Activated naive CD4-positive, alpha-beta T cell treated with anti-CD3 and anti-CD28 coated beads, Interleukin-2, amount 50 U/mL, for 24 hours (primary cell): ENCODE data around the gene TRAF1.
"Not testable (repeated sequence)": the region's sequence is repeated elsewhere in the genome, so short reads cannot be mapped to it uniquely, and the experiment has no call there.

ENCODE experiments used
- H3K27ac Mint-ChIP-seq: one replicate; pipeline ENCODE4 v1.8.0; 2021; ENCODE audit warnings: mild to moderate bottlenecking, mixed read lengths
- H3K27me3 Mint-ChIP-seq: one replicate; pipeline ENCODE4 v1.8.0; 2021; ENCODE audit warnings: mixed read lengths
- H3K36me3 Mint-ChIP-seq: one replicate; pipeline ENCODE4 v1.8.0; 2021; ENCODE audit warnings: mixed read lengths
- H3K4me1 Mint-ChIP-seq: one replicate; pipeline ENCODE4 v1.8.0; 2021; ENCODE audit warnings: mixed read lengths
- H3K4me3 Mint-ChIP-seq: one replicate; pipeline ENCODE4 v1.8.0; 2021; ENCODE audit warnings: mild to moderate bottlenecking, mixed read lengths
- H3K9me3 Mint-ChIP-seq: one replicate; pipeline ENCODE4 v1.8.0; 2021; ENCODE audit warnings: mixed read lengths

The TRAF1 gene

GRCh38 chr9:120926397-120926928 is at the start of gene TRAF1:
Gene TRAF1, minus strand, starts transcription at chr9:120926796. Its CDS starts 721 bp downstream, at chr9:120926075.
- Mint-ChIP-seq H3K9me3 (no peaks in the 10 kb centered on the region), H3K4me3 (peak within 1 kb of the TSS; percentile 95), H3K36me3 (peaks cover 40% of the 10 kb centered on the region), H3K27me3 (no peaks in the 10 kb centered on the region), H3K4me1 (peaks cover 64% of the 10 kb centered on the region), H3K27ac (peak within 1 kb of the TSS; percentile 98)

- no peak overlapping the region for H3K4me3 Mint-ChIP-seq
- peaks cover 25% of the 10 kb centered on the region for H3K4me1 Mint-ChIP-seq
- no peaks in the 10 kb centered on the region for H3K27me3 Mint-ChIP-seq
- peak overlapping the region; percentile 69 for H3K27ac Mint-ChIP-seq
- no peaks in the 10 kb centered on the region for H3K9me3 Mint-ChIP-seq
- H3K36me3 Mint-ChIP-seq, result peaks cover 2% of the 10 kb centered on the region
Observed at GRCh38 chr9:120974921-120975320, 48.3 kb upstream of the TRAF1 start.

- H3K4me1 Mint-ChIP-seq, result peaks cover 25% of the 10 kb centered on the region
- H3K9me3 Mint-ChIP-seq, result no peaks in the 10 kb centered on the region
- no peaks in the 10 kb centered on the region for H3K27me3 Mint-ChIP-seq
- peaks cover 2% of the 10 kb centered on the region for H3K36me3 Mint-ChIP-seq
- H3K4me3 Mint-ChIP-seq, result no peak overlapping the region
- no peak overlapping the region for H3K27ac Mint-ChIP-seq
Observed at GRCh38 chr9:120974181-120974580, 47.6 kb upstream of the TRAF1 start.

- Mint-ChIP-seq H3K27ac (no peak overlapping the region), H3K4me3 (no peak overlapping the region), H3K36me3 (no peaks in the 10 kb centered on the region), H3K9me3 (no peaks in the 10 kb centered on the region), H3K27me3 (no peaks in the 10 kb centered on the region), H3K4me1 (peaks cover 25% of the 10 kb centered on the region)
Observed at GRCh38 chr9:120971938-120972337, 45.3 kb upstream of the TRAF1 start.

DNA sequence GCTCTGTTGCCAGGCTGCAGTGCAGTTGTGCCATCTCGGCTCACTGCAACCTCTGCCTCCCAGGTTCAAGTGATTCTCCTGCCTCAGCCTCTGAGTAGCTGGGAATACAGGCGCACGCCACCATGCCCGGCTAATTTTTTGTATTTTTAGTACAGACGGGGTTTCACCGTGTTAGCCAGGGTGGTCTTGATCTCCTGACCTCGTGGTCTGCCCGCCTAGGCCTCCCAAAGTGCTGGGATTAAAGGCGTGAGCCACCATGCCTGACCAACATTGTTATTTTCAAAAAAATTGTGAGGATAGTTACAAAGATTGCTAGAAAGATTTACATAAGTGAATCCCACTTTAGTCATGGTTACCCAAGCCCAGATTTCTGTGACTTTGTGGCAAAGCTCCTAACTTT is 44.9 kb upstream of the TRAF1 start:
- H3K4me3 Mint-ChIP-seq, H3K27ac Mint-ChIP-seq, H3K9me3 Mint-ChIP-seq, H3K36me3 Mint-ChIP-seq, H3K27me3 Mint-ChIP-seq: not testable (repeated sequence)
- H3K4me1 Mint-ChIP-seq, result peaks cover 25% of the 10 kb centered on the region

- H3K36me3 Mint-ChIP-seq, result no peaks in the 10 kb centered on the region
- H3K27me3 Mint-ChIP-seq, result no peaks in the 10 kb centered on the region
- peaks cover 17% of the 10 kb centered on the region for H3K4me1 Mint-ChIP-seq
- no peak overlapping the region for H3K4me3 Mint-ChIP-seq
- no peak overlapping the region for H3K27ac Mint-ChIP-seq
- H3K9me3 Mint-ChIP-seq, result no peaks in the 10 kb centered on the region
Observed at GRCh38 chr9:120970244-120970643, 43.6 kb upstream of the TRAF1 start.

GRCh38 chr9:120966013-120966369 is 39.4 kb upstream of the TRAF1 start:
- Mint-ChIP-seq H3K4me3 (no peak overlapping the region), H3K27ac (no peak overlapping the region), H3K4me1 (no peaks in the 10 kb centered on the region), H3K9me3 (no peaks in the 10 kb centered on the region), H3K36me3 (peaks cover 6% of the 10 kb centered on the region), H3K27me3 (no peaks in the 10 kb centered on the region)

- no peaks in the 10 kb centered on the region for H3K4me1 Mint-ChIP-seq
- peaks cover 6% of the 10 kb centered on the region for H3K36me3 Mint-ChIP-seq
Observed at GRCh38 chr9:120965344-120966012, 38.9 kb upstream of the TRAF1 start.

GRCh38 chr9:120961936-120962335 is 35.3 kb upstream of the TRAF1 start:
- Mint-ChIP-seq H3K4me3 (no peak overlapping the region), H3K9me3 (no peaks in the 10 kb centered on the region), H3K4me1 (no peaks in the 10 kb centered on the region), H3K27me3 (no peaks in the 10 kb centered on the region), H3K36me3 (peaks cover 8% of the 10 kb centered on the region), H3K27ac (no peak overlapping the region)

More at GRCh38 chr9:120965344-120966012, 38.9 kb upstream of the TRAF1 start:
- H3K27ac Mint-ChIP-seq, result no peak overlapping the region
- no peaks in the 10 kb centered on the region for H3K9me3 Mint-ChIP-seq
- H3K4me3 Mint-ChIP-seq, result no peak overlapping the region
- H3K27me3 Mint-ChIP-seq, result no peaks in the 10 kb centered on the region

DNA sequence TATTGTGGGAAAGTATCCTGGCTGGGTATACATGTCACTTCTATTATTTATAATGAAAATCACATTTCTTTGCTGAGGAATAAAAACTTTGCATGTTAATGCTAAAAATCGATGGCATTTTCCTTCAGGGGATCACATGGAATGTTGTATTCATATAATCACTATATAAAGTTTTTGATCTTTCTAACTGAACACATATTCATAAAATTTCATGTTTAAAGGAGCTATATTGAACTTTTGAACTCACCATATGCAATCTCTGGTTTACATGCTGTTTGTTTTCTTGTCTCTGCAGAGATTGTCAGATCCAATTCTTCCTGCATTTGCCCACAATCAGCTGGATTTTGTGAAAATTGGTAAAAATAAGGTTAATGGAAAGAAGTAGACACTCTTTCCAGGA is 33.4 kb upstream of the TRAF1 start:
- Mint-ChIP-seq H3K36me3 (peaks cover 8% of the 10 kb centered on the region), H3K27me3 (no peaks in the 10 kb centered on the region), H3K4me1 (no peaks in the 10 kb centered on the region), H3K27ac (no peak overlapping the region), H3K4me3 (no peak overlapping the region), H3K9me3 (no peaks in the 10 kb centered on the region)

GRCh38 chr9:120956862-120957261 is 30.3 kb upstream of the TRAF1 start:
- Mint-ChIP-seq H3K4me1 (no peaks in the 10 kb centered on the region), H3K36me3 (peaks cover 4% of the 10 kb centered on the region), H3K9me3 (no peaks in the 10 kb centered on the region), H3K27me3 (no peaks in the 10 kb centered on the region), H3K4me3 (no peak overlapping the region), H3K27ac (no peak overlapping the region)

DNA sequence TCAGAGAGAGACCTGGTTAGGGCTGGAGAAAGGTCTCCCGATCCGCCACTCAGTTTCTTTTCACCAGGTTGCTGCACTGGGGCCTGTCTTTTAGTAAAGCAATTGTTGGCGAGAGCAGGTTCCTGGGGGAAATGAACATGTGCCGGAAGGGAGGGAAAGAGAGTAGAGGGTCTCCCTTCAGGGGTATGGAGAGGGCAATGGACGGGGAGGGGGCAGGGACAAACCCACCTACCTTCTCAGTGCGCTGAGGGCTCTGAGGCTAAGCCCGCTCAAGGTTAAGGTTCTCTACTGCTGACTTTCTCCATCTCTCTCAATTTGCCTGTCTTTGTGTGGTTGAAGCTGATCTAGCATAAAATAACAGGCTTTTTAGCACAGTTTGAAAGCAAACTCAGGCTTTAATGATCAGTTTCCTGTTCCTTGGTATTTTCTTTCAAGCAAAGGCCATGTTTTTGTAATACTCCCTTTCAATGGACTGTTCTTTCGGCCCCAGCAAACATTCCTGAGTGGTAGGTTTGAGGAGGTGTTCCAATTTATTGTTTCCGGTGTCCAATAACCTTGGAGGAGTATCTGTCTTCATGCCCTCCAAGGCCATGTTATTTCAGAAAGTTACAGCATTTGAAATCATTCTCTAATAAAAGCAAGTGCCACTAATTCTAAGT is 25.5 kb upstream of the TRAF1 start:
- no peaks in the 10 kb centered on the region for H3K9me3 Mint-ChIP-seq
- no peaks in the 10 kb centered on the region for H3K36me3 Mint-ChIP-seq
- H3K27me3 Mint-ChIP-seq, result no peaks in the 10 kb centered on the region
- H3K4me3 Mint-ChIP-seq, result no peak overlapping the region
- H3K27ac Mint-ChIP-seq, result no peak overlapping the region
- H3K4me1 Mint-ChIP-seq, result no peaks in the 10 kb centered on the region

GRCh38 chr9:120950421-120951388 is 24.1 kb upstream of the TRAF1 start:
- Mint-ChIP-seq H3K27me3 (no peaks in the 10 kb centered on the region), H3K36me3 (no peaks in the 10 kb centered on the region), H3K4me1 (no peaks in the 10 kb centered on the region), H3K27ac (no peak overlapping the region), H3K9me3 (no peaks in the 10 kb centered on the region), H3K4me3 (no peak overlapping the region)

DNA sequence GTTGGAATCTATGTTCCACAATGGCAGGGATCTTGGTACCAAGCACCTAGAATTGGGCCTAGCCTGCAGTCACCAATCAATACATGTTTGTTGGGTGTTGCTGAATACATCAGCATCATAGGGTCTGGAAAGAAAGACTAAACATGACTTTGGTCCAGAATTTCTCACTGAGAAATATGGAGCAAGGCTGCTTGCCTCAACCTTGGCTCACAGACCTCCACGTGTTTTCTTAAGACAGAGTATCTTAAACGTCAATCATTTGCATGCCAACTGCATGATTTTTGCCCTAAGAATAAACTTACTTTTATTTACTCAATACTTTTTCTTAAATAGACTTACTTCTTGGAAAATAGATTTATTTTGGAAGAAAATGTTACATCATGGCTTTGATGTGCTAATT is 22.7 kb upstream of the TRAF1 start:
- Mint-ChIP-seq H3K4me3 (no peak overlapping the region), H3K27me3 (no peaks in the 10 kb centered on the region), H3K4me1 (no peaks in the 10 kb centered on the region), H3K9me3 (no peaks in the 10 kb centered on the region), H3K36me3 (no peaks in the 10 kb centered on the region), H3K27ac (no peak overlapping the region)

GRCh38 chr9:120948824-120949223 is 22.2 kb upstream of the TRAF1 start:
- Mint-ChIP-seq H3K27me3 (no peaks in the 10 kb centered on the region), H3K4me1 (no peaks in the 10 kb centered on the region), H3K36me3 (no peaks in the 10 kb centered on the region), H3K27ac (no peak overlapping the region), H3K4me3 (no peak overlapping the region), H3K9me3 (no peaks in the 10 kb centered on the region)

DNA sequence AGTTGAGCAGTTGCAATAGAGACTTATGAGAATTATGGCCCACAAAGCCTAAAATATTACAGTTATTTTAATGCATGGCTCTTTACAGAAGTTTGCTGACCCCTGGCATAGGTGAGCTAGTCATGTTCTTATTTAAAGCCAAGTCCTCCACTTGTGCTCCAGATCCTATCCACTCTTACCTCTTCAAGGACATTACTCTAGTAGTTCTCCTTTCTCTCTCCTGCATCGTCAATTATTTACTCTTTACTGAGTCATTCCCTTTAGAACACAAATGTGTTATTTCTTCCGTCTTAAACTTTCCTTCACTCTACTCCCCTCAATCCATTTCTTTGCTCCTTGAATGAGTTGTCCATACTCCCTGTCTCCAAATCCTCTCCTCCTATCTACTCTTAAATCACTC is 20.6 kb upstream of the TRAF1 start:
- no peaks in the 10 kb centered on the region for H3K4me1 Mint-ChIP-seq

More for the DNA sequence above, 20.6 kb upstream of the TRAF1 start:
- Mint-ChIP-seq H3K4me3 (no peak overlapping the region), H3K36me3 (no peaks in the 10 kb centered on the region), H3K27ac (no peak overlapping the region), H3K9me3 (no peaks in the 10 kb centered on the region), H3K27me3 (no peaks in the 10 kb centered on the region)
